Measurements from ENCODE around the gene COL3A1. TPM values are rescaled to one million over a fixed set of nuclear protein-coding genes. Genes with fewer than 3 reads are reported as not detected.

Gene COL3A1
- total and polyA plus RNA-seq, 2 experiments from 2014 or later: 155 to 159 TPM

DNA sequence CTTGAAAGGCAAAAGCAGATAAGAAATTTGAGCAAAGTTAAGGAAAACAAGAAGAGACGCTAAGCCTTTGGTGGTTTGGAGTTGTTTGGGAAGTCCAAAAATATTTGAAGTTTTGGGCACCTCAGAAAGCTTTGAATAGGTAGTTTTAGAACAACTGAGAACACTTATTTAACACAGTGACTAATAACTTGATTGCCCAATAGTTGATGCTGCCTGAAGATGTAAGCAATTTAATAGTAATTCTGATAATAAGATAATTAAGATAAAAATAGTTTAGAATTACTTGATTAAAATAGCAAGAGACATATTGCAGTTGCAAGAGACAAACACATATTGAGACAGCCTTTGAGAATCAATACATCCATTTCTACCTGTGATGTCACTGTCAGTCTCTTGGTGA is 16.5 kb upstream of the COL3A1 start:
- Histone ChIP-seq H3K4me1 (ENCODE audit: low read depth) (no peaks in the 10 kb centered on the region), H3K4me3 (no peak overlapping the region), H3K27ac (no peak overlapping the region), H3K36me3 (no peaks in the 10 kb centered on the region), H3K9me3 (ENCODE audit: low read depth) (no peaks in the 10 kb centered on the region), H3K27me3 (no peaks in the 10 kb centered on the region)
- TF ChIP-seq, protein P1, sequence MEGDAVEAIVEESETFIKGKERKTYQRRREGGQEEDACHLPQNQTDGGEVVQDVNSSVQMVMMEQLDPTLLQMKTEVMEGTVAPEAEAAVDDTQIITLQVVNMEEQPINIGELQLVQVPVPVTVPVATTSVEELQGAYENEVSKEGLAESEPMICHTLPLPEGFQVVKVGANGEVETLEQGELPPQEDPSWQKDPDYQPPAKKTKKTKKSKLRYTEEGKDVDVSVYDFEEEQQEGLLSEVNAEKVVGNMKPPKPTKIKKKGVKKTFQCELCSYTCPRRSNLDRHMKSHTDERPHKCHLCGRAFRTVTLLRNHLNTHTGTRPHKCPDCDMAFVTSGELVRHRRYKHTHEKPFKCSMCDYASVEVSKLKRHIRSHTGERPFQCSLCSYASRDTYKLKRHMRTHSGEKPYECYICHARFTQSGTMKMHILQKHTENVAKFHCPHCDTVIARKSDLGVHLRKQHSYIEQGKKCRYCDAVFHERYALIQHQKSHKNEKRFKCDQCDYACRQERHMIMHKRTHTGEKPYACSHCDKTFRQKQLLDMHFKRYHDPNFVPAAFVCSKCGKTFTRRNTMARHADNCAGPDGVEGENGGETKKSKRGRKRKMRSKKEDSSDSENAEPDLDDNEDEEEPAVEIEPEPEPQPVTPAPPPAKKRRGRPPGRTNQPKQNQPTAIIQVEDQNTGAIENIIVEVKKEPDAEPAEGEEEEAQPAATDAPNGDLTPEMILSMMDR (IDR thresholded peaks at IDR 0.05; ENCODE audit: low read depth, low read length): no peak
- no peak for DNase-seq (ENCODE audit: low read depth in 1 of 2, low spot score in 1 of 2)

DNA sequence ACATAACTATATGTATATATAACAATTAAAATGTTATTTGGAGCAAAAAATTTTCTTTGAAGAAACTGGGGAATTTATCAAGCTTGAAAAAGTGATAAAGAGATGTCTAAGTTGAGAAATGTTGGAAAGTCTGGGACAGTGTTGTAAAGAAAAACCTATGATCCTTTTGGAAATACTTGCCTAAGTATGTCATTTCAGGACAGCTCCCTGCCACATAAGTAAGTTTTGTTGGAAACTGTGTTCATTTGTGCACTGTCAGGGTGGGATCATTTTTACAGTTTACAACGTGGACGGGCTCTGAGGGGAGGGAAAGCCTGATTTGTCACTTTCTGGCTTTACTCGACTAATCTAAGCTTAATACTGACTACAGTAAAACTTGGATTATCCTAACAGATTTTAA is 10.4 kb upstream of the COL3A1 start:
- Histone ChIP-seq H3K4me1 (ENCODE audit: low read depth) (no peaks in the 10 kb centered on the region), H3K4me3 (no peak overlapping the region), H3K27ac (no peak overlapping the region), H3K27me3 (no peaks in the 10 kb centered on the region), H3K9me3 (ENCODE audit: low read depth) (no peaks in the 10 kb centered on the region), H3K36me3 (no peaks in the 10 kb centered on the region)
- TF ChIP-seq, protein P1 (IDR thresholded peaks at IDR 0.05; ENCODE audit: low read depth, low read length): no peak
- peak in 1 of 2 donors; percentile 59 for DNase-seq (ENCODE audit: low read depth in 1 of 2, low spot score in 1 of 2)

DNA sequence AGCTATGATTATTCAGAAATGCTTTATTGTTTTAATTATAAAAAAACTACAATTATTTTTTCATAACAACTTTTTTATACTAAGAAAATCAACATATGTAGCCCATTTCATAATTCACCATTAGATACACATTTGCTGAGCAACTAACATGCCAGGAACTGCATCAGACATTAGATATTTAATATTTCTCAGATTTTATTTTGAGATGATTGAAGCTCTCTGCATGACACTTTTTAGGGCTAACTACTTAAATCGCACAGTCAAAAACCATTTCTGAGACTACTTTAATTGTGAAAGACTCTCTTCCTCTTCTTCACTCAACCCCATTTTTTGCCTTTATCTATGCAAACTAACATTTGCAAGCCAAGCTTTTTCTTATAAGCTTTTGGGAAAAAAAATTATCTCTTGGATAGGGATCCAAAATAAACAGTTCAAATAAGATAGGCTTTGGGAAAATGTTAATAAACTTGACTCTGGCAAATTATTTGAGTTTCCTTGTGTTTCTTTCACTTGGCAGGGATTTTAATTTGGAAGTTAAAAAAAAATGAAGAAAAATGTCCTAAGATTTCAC is 9.1 kb upstream of the COL3A1 start:
- Histone ChIP-seq H3K27ac (no peak overlapping the region), H3K4me3 (no peak overlapping the region), H3K9me3 (ENCODE audit: low read depth) (no peaks in the 10 kb centered on the region), H3K27me3 (no peaks in the 10 kb centered on the region), H3K4me1 (ENCODE audit: low read depth) (no peaks in the 10 kb centered on the region), H3K36me3 (no peaks in the 10 kb centered on the region)
- peak in 1 of 2 donors; percentile 64 for DNase-seq (ENCODE audit: low read depth in 1 of 2, low spot score in 1 of 2)
- TF ChIP-seq, protein P1 (IDR thresholded peaks at IDR 0.05; ENCODE audit: low read depth, low read length): no peak

DNA sequence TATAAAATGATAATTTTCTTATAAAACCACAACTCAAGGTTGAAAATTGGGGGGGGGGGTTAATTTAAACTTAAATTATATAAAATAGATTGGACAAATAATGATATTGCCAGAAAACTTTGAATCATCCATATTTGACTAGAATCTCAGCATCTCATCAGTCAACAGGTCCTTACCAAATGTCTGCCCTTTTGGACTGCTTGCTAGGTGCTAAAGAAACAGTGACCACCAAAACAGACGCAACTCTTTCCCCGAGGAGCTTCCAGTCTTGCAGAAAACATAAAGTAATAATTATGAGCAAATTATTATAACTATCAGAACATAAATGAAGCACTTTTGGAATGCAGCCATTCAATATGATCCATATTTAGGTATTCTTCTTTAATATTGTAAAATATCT is 8.6 kb upstream of the COL3A1 start:
- Histone ChIP-seq H3K4me1 (ENCODE audit: low read depth) (no peaks in the 10 kb centered on the region), H3K36me3 (no peaks in the 10 kb centered on the region), H3K4me3 (no peak overlapping the region), H3K9me3 (ENCODE audit: low read depth) (no peaks in the 10 kb centered on the region), H3K27ac (no peak overlapping the region), H3K27me3 (no peaks in the 10 kb centered on the region)
- TF ChIP-seq, protein P1 (IDR thresholded peaks at IDR 0.05; ENCODE audit: low read depth, low read length): no peak
- DNase-seq (ENCODE audit: low read depth in 1 of 2, low spot score in 1 of 2): peak in 1 of 2 donors; percentile 30

DNA sequence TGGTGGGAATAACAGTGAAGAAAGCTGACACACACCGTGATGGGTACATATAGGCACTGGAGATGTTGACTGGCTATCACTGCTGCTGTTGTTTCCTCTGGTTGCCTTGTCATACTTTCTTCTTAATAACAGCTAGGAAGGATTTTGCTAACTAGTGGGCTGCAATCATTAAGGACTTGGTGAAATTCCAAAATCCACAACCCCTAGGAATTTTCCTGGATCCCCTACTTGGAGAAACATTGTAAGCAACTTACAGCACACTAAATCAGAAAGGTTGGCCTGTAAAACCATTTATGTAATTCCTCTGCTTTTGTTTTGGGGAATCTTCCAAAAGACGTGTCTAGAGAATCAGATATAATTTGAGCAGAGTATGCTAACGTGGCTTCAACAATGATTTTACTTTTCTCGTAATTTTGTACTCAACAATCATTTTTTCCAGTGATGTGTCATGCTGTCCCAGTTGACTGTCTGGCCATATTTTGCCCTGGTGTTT is 8.0 kb upstream of the COL3A1 start:
- H3K4me1 ChIP-seq (ENCODE audit: low read depth): no peaks in the 10 kb centered on the region
- H3K9me3 ChIP-seq (ENCODE audit: low read depth): no peaks in the 10 kb centered on the region
- no peak overlapping the region for H3K27ac ChIP-seq
- DNase-seq (ENCODE audit: low read depth in 1 of 2, low spot score in 1 of 2): peak in 1 of 2 donors; percentile 80
- no peaks in the 10 kb centered on the region for H3K27me3 ChIP-seq
- TF ChIP-seq, protein P1 (IDR thresholded peaks at IDR 0.05; ENCODE audit: low read depth, low read length): no peak
- H3K4me3 ChIP-seq: no peak overlapping the region
- no peaks in the 10 kb centered on the region for H3K36me3 ChIP-seq
